OCI-LY1 (cell line): Measurements from ENCODE around the gene BANF2.

Experiments
- H2AFZ ChIP-seq: fragments of 200-600 bp; sonication (generic), shearing (Covaris generic); 2 replicates; pipeline ENCODE4 v1.6.0; 2014; ENCODE audit warnings: antibody characterized with exemption, mild to moderate bottlenecking, low read length
- H3F3A ChIP-seq: fragments of 200-600 bp; sonication (generic), shearing (Covaris generic); 2 replicates; pipeline ENCODE4 v1.6.0; 2014; ENCODE audit warnings: mild to moderate bottlenecking, antibody characterized with exemption, low read length, moderate library complexity; ENCODE audit not compliant: insufficient read depth
- H3K27ac ChIP-seq: fragments of 200-600 bp; sonication (generic); 2 replicates; pipeline ENCODE4 v1.5.1; 2014; ENCODE audit warnings: low read length, mixed run types, mild to moderate bottlenecking, low read depth; ENCODE audit not compliant: poor library complexity, severe bottlenecking
- H3K27me3 ChIP-seq: fragments of 200-600 bp; sonication (generic); 2 replicates; pipeline ENCODE4 v1.6.0; 2014; ENCODE audit warnings: antibody characterized with exemption, mild to moderate bottlenecking, low read length, moderate library complexity; ENCODE audit not compliant: insufficient read depth
- H3K36me3 ChIP-seq: fragments of 200-600 bp; sonication (generic); 2 replicates; pipeline ENCODE4 v1.6.1; 2014; ENCODE audit warnings: mild to moderate bottlenecking, antibody characterized with exemption, low read length, moderate library complexity, mixed read lengths; ENCODE audit not compliant: insufficient read depth
- H3K4me1 ChIP-seq: fragments of 200-600 bp; sonication (generic); 2 replicates; pipeline ENCODE4 v1.5.1; 2014; ENCODE audit warnings: mild to moderate bottlenecking, low read length, moderate library complexity; ENCODE audit not compliant: insufficient read depth, severe bottlenecking
- H3K4me2 ChIP-seq: fragments of 200-600 bp; sonication (generic), shearing (Covaris generic); 2 replicates; pipeline ENCODE4 v1.6.1; 2014; ENCODE audit warnings: low read length
- H3K4me3 ChIP-seq: fragments of 200-600 bp; sonication (generic); 2 replicates; pipeline ENCODE4 v1.5.1; 2014; ENCODE audit warnings: low read length, low read depth, mild to moderate bottlenecking, mixed read lengths; ENCODE audit not compliant: poor library complexity, severe bottlenecking
- H3K79me2 ChIP-seq: fragments of 200-600 bp; shearing (Covaris generic); 2 replicates; pipeline ENCODE4 v1.6.1; 2016; ENCODE audit warnings: mixed run types, low read length, mixed read lengths; ENCODE audit not compliant: insufficient read depth
- H3K9ac ChIP-seq: fragments of 200-600 bp; sonication (generic), shearing (Covaris generic); 2 replicates; pipeline ENCODE4 v1.6.1; 2014; ENCODE audit warnings: mild to moderate bottlenecking, low read length, mixed read lengths
- H3K9me2 ChIP-seq: fragments of 200-600 bp; sonication (generic), shearing (Covaris generic); 2 replicates; pipeline ENCODE4 v1.6.1; 2014; ENCODE audit warnings: low read depth, mild to moderate bottlenecking, low read length, mixed read lengths
- H3K9me3 ChIP-seq: fragments of 200-600 bp; shearing (Covaris generic); 2 replicates; pipeline ENCODE4 v1.6.1; 2014; ENCODE audit warnings: low read length, mixed read lengths
- H4K20me1 ChIP-seq: fragments of 200-600 bp; sonication (generic), shearing (Covaris generic); 2 replicates; pipeline ENCODE4 v1.6.0; 2016; ENCODE audit warnings: mild to moderate bottlenecking, low read length; ENCODE audit not compliant: insufficient read depth
- EZH2 ChIP-seq: fragments of 200-600 bp; sonication (generic), shearing (Covaris generic); IDR thresholded peaks from 2 replicates; pipeline ENCODE4 v1.8.0; 2017; ENCODE audit warnings: borderline replicate concordance, mixed run types, mild to moderate bottlenecking, antibody characterized with exemption, low read length, moderate library complexity, mixed read lengths
- TF ChIP-seq, protein P1 (sequence below): fragments of 200-600 bp; sonication (generic), shearing (Covaris generic); IDR thresholded peaks from 2 replicates; pipeline ENCODE4 v1.5.1; 2017; ENCODE audit warnings: mild to moderate bottlenecking, antibody characterized with exemption, low read length, moderate library complexity, mixed read lengths

Gene BANF2

DNA sequence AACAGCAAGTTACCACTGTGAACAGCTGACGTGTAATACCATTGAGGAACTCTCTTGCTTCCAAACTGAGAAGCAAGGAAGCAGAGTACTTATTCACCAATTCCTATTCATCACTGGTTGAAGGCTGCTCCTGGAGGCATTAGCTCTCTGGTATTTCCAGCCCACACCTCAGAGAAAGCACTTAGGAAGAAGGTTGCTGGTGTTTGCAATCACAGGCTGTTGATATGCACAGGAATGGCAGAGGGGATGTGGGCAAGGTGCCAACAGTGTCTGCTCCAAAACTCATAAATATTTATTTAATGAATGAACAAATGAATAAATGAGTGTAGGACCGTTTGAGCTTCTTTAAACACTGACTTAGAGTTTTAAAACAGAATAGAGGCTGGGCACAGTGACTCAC is 10.8 kb upstream of the BANF2 start:
- H3K9me2 ChIP-seq = no peaks in the 10 kb centered on the region
- no peak overlapping the region for H3K27ac ChIP-seq
- no peak for TF ChIP-seq EZH2
- TF ChIP-seq, protein P1, sequence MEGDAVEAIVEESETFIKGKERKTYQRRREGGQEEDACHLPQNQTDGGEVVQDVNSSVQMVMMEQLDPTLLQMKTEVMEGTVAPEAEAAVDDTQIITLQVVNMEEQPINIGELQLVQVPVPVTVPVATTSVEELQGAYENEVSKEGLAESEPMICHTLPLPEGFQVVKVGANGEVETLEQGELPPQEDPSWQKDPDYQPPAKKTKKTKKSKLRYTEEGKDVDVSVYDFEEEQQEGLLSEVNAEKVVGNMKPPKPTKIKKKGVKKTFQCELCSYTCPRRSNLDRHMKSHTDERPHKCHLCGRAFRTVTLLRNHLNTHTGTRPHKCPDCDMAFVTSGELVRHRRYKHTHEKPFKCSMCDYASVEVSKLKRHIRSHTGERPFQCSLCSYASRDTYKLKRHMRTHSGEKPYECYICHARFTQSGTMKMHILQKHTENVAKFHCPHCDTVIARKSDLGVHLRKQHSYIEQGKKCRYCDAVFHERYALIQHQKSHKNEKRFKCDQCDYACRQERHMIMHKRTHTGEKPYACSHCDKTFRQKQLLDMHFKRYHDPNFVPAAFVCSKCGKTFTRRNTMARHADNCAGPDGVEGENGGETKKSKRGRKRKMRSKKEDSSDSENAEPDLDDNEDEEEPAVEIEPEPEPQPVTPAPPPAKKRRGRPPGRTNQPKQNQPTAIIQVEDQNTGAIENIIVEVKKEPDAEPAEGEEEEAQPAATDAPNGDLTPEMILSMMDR = no peak
- no peak overlapping the region for H3K9ac ChIP-seq
- H3K79me2 ChIP-seq = no peaks in the 10 kb centered on the region
- no peak overlapping the region for H3K4me3 ChIP-seq
- H3K9me3 ChIP-seq = no peaks in the 10 kb centered on the region
- H4K20me1 ChIP-seq = no peaks in the 10 kb centered on the region
- no peak overlapping the region for H2AFZ ChIP-seq
- peaks cover 9% of the 10 kb centered on the region for H3K27me3 ChIP-seq
- H3K4me2 ChIP-seq = no peak overlapping the region
- no peaks in the 10 kb centered on the region for H3F3A ChIP-seq
- H3K4me1 ChIP-seq = no peaks in the 10 kb centered on the region
- no peaks in the 10 kb centered on the region for H3K36me3 ChIP-seq

DNA sequence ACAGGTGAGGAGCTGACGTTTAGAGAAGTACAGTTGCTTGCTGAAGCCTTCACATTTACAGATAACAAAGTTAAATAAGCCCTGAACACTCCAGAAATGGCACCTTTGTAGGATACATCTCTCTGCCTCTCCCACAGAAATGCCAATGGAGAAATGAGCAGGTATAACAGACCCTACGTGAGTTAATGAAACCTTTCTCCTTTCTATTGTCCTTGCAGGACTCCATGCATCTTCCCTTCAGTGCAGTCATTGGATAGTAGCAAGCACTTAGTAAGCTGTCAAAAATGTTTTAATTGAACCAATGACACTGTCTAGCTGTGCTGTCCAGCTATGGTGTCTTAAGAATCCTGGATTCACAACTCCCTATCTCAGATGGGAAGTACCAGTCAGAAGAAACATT is 9.6 kb upstream of the BANF2 start:
- Histone ChIP-seq H3K9ac (no peak overlapping the region), H4K20me1 (no peaks in the 10 kb centered on the region), H3K4me3 (no peak overlapping the region), H3K9me3 (no peaks in the 10 kb centered on the region), H3K4me1 (no peaks in the 10 kb centered on the region), H3K4me2 (no peak overlapping the region), H3F3A (no peaks in the 10 kb centered on the region), H3K36me3 (no peaks in the 10 kb centered on the region), H3K27ac (no peak overlapping the region), H3K79me2 (no peaks in the 10 kb centered on the region), H3K27me3 (peaks cover 11% of the 10 kb centered on the region), H2AFZ (no peak overlapping the region), H3K9me2 (no peaks in the 10 kb centered on the region)
- TF ChIP-seq EZH2 = no peak
- TF ChIP-seq, protein P1 = no peak

DNA sequence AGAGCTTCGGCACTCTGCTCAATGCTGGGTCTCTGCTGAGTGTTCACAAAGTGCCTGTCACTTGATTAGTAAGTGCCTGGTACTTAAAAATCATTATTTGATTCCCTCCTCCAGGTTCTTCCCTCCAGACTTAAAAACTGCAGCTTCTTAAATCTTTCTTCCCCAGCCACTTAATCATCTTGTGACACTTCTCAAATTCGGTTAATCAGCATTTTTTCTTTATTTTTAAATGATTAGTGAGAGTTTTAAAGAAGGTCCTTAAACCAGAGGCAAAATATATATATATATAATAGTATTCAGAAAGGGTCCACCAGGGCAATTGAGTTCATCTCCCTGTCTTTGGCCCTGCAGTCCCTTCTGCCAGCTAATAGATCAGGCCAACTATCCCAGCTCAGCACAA is 8.0 kb upstream of the BANF2 start:
- no peaks in the 10 kb centered on the region for H3K4me1 ChIP-seq
- no peak overlapping the region for H3K4me2 ChIP-seq
- H3K9me2 ChIP-seq = no peaks in the 10 kb centered on the region
- H3K4me3 ChIP-seq = no peak overlapping the region
- no peaks in the 10 kb centered on the region for H4K20me1 ChIP-seq
- H3K27ac ChIP-seq = no peak overlapping the region
- TF ChIP-seq EZH2 = no peak
- TF ChIP-seq, protein P1 = no peak
- no peak overlapping the region for H3K9ac ChIP-seq
- peaks cover 11% of the 10 kb centered on the region for H3K27me3 ChIP-seq
- H3K36me3 ChIP-seq = no peaks in the 10 kb centered on the region
- no peaks in the 10 kb centered on the region for H3K9me3 ChIP-seq
- H3K79me2 ChIP-seq = no peaks in the 10 kb centered on the region
- no peak overlapping the region for H2AFZ ChIP-seq
- H3F3A ChIP-seq = no peaks in the 10 kb centered on the region
